ENCODE data around the gene MEGF8.

MEGF8 gene

GRCh38 chr19:42424712-42425131 is 99.3 kb downstream of the MEGF8 start:
- TF ChIP-seq CTCF (IDR thresholded peaks at IDR 0.05; ENCODE audit: insufficient read depth, missing control alignments) = peak; percentile 14
- DNase-seq (ENCODE audit: insufficient read length, low spot score) (no peak), FAIRE-seq (no peak)

GRCh38 chr19:42426643-42427042 is 101.2 kb downstream of the MEGF8 start:
- no peak for DNase-seq (ENCODE audit: insufficient read length, low spot score)
- FAIRE-seq = no peak
- TF ChIP-seq CTCF (IDR thresholded peaks at IDR 0.05; ENCODE audit: insufficient read depth, missing control alignments) = no peak

GRCh38 chr19:42427313-42427712 is 101.9 kb downstream of the MEGF8 start, which contains the start of gene LIPE:
LIPE (minus strand) TSS chr19:42427388; CDS start chr19:42427149, 239 bp downstream.
- FAIRE-seq (no peak), DNase-seq (ENCODE audit: insufficient read length, low spot score) (no peak)
- TF ChIP-seq CTCF (IDR thresholded peaks at IDR 0.05; ENCODE audit: insufficient read depth, missing control alignments) = no peak

Data from D721Med (cell line).